HepG2 (cell line): ENCODE measurements around the gene SEMA4F. TPM values are rescaled to one million over a fixed set of nuclear protein-coding genes. Genes with fewer than 3 reads are reported as not detected.

Source experiments
- AKAP8 ChIP-seq: sonication (generic); formaldehyde crosslinking; IDR thresholded peaks from 2 replicates; pipeline ENCODE4 v1.5.1; 2020; ENCODE audit warnings: mild to moderate bottlenecking, missing genetic modification reagents
- CAMTA2 ChIP-seq: sonication (generic); formaldehyde crosslinking; IDR thresholded peaks from 2 replicates; pipeline ENCODE4 v1.4.0; 2020; ENCODE audit warnings: mild to moderate bottlenecking, missing genetic modification reagents, borderline replicate concordance
- DDIT3 ChIP-seq: sonication (generic); formaldehyde crosslinking; IDR thresholded peaks from 2 replicates; pipeline ENCODE4 v1.4.0; 2020; ENCODE audit warnings: mild to moderate bottlenecking, missing genetic modification reagents
- DPF2 ChIP-seq: sonication (generic); formaldehyde crosslinking; IDR thresholded peaks from 2 replicates; pipeline ENCODE4 v1.4.0; 2020; ENCODE audit warnings: mild to moderate bottlenecking, low read depth, missing genetic modification reagents, borderline replicate concordance
- ESRRA ChIP-seq: sonication (generic); formaldehyde crosslinking; IDR thresholded peaks from 2 replicates; pipeline ENCODE4 v1.5.1; 2020; ENCODE audit warnings: mild to moderate bottlenecking, low read depth, missing genetic modification reagents
- HCFC1 ChIP-seq: fragments of 150-350 bp; IDR thresholded peaks from 2 replicates; pipeline ENCODE4 v1.6.1; 2014; ENCODE audit warnings: low read depth, low read length
- HIC2 ChIP-seq: sonication (generic); formaldehyde crosslinking; IDR thresholded peaks from 2 replicates; pipeline ENCODE4 v1.9.0; 2022; ENCODE audit warnings: low read depth, missing genetic modification reagents
- NAIF1 ChIP-seq: sonication (generic); formaldehyde crosslinking; IDR thresholded peaks from 2 replicates; pipeline ENCODE4 v1.5.0; 2020; ENCODE audit warnings: mild to moderate bottlenecking, missing genetic modification reagents, borderline replicate concordance
- NCOA5 ChIP-seq: sonication (generic); formaldehyde crosslinking; IDR thresholded peaks from 2 replicates; pipeline ENCODE4 v1.4.0; 2020; ENCODE audit warnings: missing genetic modification reagents
- NR2F1 ChIP-seq, 2 experiments: fragments of 450-650 bp in 1 of 2; formaldehyde crosslinking in 1 of 2; IDR thresholded peaks; 2 replicates each; pipeline versions ENCODE4 v1.5.0 to v1.6.1; 2016 to 2020; ENCODE audit warnings: mild to moderate bottlenecking in 1 of 2, missing compliant biosample characterization in 1 of 2, missing genetic modification reagents in 1 of 2, moderate library complexity in 1 of 2
- SUZ12 ChIP-seq: fragments of 150-350 bp; IDR thresholded peaks from 2 replicates; pipeline ENCODE4 v1.6.1; 2014; ENCODE audit warnings: low read depth, low read length
- ZC3H4 ChIP-seq: sonication (generic); formaldehyde crosslinking; IDR thresholded peaks from 2 replicates; pipeline ENCODE4 v1.4.0; 2020; ENCODE audit warnings: missing genetic modification reagents, borderline replicate concordance
- ZHX1 ChIP-seq: sonication (generic); formaldehyde crosslinking; IDR thresholded peaks from 2 replicates; pipeline ENCODE4 v1.8.1; 2022; ENCODE audit warnings: low read depth, mild to moderate bottlenecking, missing genetic modification reagents
- ZNF12 ChIP-seq: sonication (generic); formaldehyde crosslinking; IDR thresholded peaks from 2 replicates; pipeline ENCODE4 v1.5.0; 2020; ENCODE audit warnings: missing genetic modification reagents
- ZNF564 ChIP-seq: sonication (generic); formaldehyde crosslinking; IDR thresholded peaks from 2 replicates; pipeline ENCODE4 v1.8.1; 2023; ENCODE audit warnings: mild to moderate bottlenecking, missing genetic modification reagents
- ZNF570 ChIP-seq: sonication (generic); formaldehyde crosslinking; IDR thresholded peaks from 2 replicates; pipeline ENCODE4 v1.4.0; 2020; ENCODE audit warnings: mild to moderate bottlenecking, missing genetic modification reagents, borderline replicate concordance
- ZNF589 ChIP-seq: sonication (generic); formaldehyde crosslinking; conservative IDR thresholded peaks from 2 replicates; pipeline ENCODE4 v1.8.0; 2022; ENCODE audit warnings: mild to moderate bottlenecking, moderate library complexity, missing genetic modification reagents
- ZNF670 ChIP-seq: sonication (generic); formaldehyde crosslinking; IDR thresholded peaks from 2 replicates; pipeline ENCODE4 v1.8.0; 2022; ENCODE audit warnings: mild to moderate bottlenecking, missing genetic modification reagents, borderline replicate concordance
- ZSCAN20 ChIP-seq: sonication (generic); formaldehyde crosslinking; IDR thresholded peaks from 2 replicates; pipeline ENCODE4 v1.4.0; 2020; ENCODE audit warnings: missing genetic modification reagents, mild to moderate bottlenecking, borderline replicate concordance
- polyA plus RNA-seq, 8 experiments: library from polyadenylated mRNA; depleted of rRNA in 3 of 8; stranded (reverse) in 7 of 8; unstranded in 1 of 8; fragments of >200 nt; fragmentation: Illumina TruSeq in 4 of 8; extraction: Trizol in 4 of 8; gene quantifications; 2 replicates each; pipeline versions ENCODE4 v1.2.1 to v1.2.3, GENCODE V29; 2011 to 2016; ENCODE audit warnings: low read depth in 4 of 8, missing spikeins in 1 of 8, mixed read lengths in 1 of 8; ENCODE audit not compliant: insufficient read depth in 1 of 8
- total RNA-seq, 5 experiments: library from RNA; depleted of rRNA; stranded (reverse); fragments of >200 nt; fragmentation: Illumina TruSeq; extraction: Trizol; gene quantifications; 2 replicates each; pipeline ENCODE4 v1.2.3, GENCODE V29; 2016; ENCODE audit warnings: low read depth in 1 of 5
- TF ChIP-seq, protein P1 (sequence below): sonication (generic); formaldehyde crosslinking; IDR thresholded peaks from 2 replicates; pipeline ENCODE4 v1.8.0; 2022; ENCODE audit warnings: mild to moderate bottlenecking, missing genetic modification reagents, borderline replicate concordance
- TF ChIP-seq, protein P2 (sequence below): IDR thresholded peaks from 2 replicates; pipeline ENCODE4 v1.6.1; 2018; ENCODE audit warnings: missing genetic modification reagents

SEMA4F gene
- total and polyA plus RNA-seq, 2 of the 13 experiments (the other 11 are each of a cell fraction or from before 2014, with no cell fraction given) = 7.1 to 10.3 TPM

DNA sequence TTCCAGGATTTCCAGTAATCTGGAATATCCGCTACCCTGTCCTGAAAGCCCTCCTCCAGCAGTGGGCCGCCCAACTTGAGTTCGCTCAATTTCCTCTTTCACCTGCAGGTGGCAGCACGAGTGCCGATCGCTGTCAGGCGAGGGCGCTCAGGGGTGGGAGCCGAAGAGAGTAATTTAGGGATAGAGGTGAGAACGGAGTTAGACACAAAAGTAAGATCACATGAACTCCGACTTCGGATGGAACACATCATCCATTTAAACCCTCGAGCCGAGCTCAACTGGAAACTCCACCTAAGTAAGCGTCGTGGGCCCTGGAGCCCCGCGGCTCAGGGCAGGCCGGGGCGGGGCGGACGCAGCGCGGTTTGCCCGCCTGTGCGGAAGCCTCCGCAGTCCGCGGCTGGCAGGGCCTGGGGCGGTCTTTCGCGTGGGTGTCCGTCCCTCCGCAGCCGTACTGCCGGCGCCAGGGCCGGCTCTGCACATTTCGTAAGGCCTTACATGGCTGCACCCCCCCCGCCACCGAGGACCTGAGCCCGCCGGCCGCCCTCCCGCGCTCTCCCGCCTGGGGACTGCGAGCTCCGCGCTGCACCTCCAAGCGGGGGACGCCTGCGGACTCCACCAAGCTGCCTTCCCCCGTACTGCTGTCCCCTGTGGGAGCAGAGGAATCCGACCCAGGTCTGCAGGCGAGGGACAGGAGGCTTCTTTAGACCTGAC lies 61.2 kb downstream of the SEMA4F start (continued):
- TF ChIP-seq ZNF589 (CRISPR knock-in tag) (no peak; the same call in 1 of the 2 replicates), SUZ12 (no peak), AKAP8 (CRISPR knock-in tag) (no peak; the same call in 1 of the 2 replicates), DDIT3 (no peak), ZNF670 (CRISPR knock-in tag) (peak; percentile 41; the same call in 1 of the 2 replicates), ZC3H4 (CRISPR knock-in tag) (no peak), DPF2 (CRISPR knock-in tag) (0 out of 2 replicates have a peak, but pooled peaks have one; percentile 38), ZSCAN20 (CRISPR knock-in tag) (peak; percentile 87; the same call in 1 of the 2 replicates), NR2F1 (CRISPR knock-in tag; IDR thresholded peaks at IDR 0.05) (0 out of 4 replicates have a peak, but pooled peaks of 1 of the 2 experiments have one; percentile 28), CAMTA2 (CRISPR knock-in tag) (peak; percentile 97; the same call in 1 of the 2 replicates), HCFC1 (no peak), HIC2 (0 out of 2 replicates have a peak, but pooled peaks have one; percentile 10), ZNF564 (CRISPR knock-in tag) (no peak), ESRRA (CRISPR knock-in tag) (peak; percentile 72; the same call in 1 of the 2 replicates), ZHX1 (peak; percentile 83; the same call in 1 of the 2 replicates), ZNF12 (CRISPR knock-in tag) (0 out of 2 replicates have a peak, but pooled peaks have one; percentile 42), NCOA5 (CRISPR knock-in tag) (no peak), ZNF570 (CRISPR knock-in tag) (no peak), NAIF1 (CRISPR knock-in tag) (peak; percentile 80; the same call in 1 of the 2 replicates)
- TF ChIP-seq, protein P1, sequence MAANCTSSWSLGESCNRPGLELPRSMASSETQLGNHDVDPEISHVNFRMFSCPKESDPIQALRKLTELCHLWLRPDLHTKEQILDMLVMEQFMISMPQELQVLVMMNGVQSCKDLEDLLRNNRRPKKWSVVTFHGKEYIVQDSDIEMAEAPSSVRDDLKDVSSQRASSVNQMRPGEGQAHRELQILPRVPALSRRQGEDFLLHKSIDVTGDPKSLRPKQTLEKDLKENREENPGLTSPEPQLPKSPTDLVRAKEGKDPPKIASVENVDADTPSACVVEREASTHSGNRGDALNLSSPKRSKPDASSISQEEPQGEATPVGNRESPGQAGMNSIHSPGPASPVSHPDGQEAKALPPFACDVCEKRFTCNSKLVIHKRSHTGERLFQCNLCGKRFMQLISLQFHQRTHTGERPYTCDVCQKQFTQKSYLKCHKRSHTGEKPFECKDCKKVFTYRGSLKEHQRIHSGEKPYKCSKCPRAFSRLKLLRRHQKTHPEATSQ (CRISPR knock-in tag) = no peak
- TF ChIP-seq, protein P2, sequence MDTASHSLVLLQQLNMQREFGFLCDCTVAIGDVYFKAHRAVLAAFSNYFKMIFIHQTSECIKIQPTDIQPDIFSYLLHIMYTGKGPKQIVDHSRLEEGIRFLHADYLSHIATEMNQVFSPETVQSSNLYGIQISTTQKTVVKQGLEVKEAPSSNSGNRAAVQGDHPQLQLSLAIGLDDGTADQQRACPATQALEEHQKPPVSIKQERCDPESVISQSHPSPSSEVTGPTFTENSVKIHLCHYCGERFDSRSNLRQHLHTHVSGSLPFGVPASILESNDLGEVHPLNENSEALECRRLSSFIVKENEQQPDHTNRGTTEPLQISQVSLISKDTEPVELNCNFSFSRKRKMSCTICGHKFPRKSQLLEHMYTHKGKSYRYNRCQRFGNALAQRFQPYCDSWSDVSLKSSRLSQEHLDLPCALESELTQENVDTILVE = peak; percentile 82
